H1 (cell line): ENCODE results near the gene ERCC6L. TPM values are rescaled to one million over a fixed set of nuclear protein-coding genes. Genes with fewer than 3 reads are reported as not detected.

Experiments
- BCL11A ChIP-seq, 2 experiments: IDR thresholded peaks; one replicate each; pipeline ENCODE4 v1.6.1; 2011; ENCODE audit warnings: low read depth in 2 of 2, low read length in 2 of 2, mild to moderate bottlenecking in 2 of 2
- CBX8 ChIP-seq: fragments of 300-800, 300-1000 bp; sonication (generic); IDR thresholded peaks from 2 replicates; pipeline ENCODE4 v1.7.1; 2016; ENCODE audit warnings: low read depth, low read length, borderline replicate concordance
- HDAC2 ChIP-seq, 2 experiments: fragments of 300-600 bp in 1 of 2; sonication (generic) in 1 of 2; IDR thresholded peaks; 2 replicates each; pipeline ENCODE4 v1.6.1; 2011 to 2012; ENCODE audit warnings: low read depth in 2 of 2, low read length in 2 of 2, mild to moderate bottlenecking in 2 of 2, moderate library complexity in 2 of 2, borderline replicate concordance in 1 of 2, inconsistent platforms in 1 of 2
- TAF1 ChIP-seq: IDR thresholded peaks from 2 replicates; pipeline ENCODE4 v1.6.1; 2011; ENCODE audit warnings: mild to moderate bottlenecking, low read depth, low read length
- polyA plus RNA-seq, 7 experiments: library from polyadenylated mRNA; depleted of rRNA in 3 of 7; stranded (reverse) in 5 of 7; unstranded in 2 of 7; fragments of >200 nt in 5 of 7; fragments of 200-250 nt in 2 of 7; gene quantifications; 1 replicate in 5 of 7; 2 replicates in 1 of 7; 4 replicates in 1 of 7; pipeline versions ENCODE4 v1.2.1 to v1.2.3, GENCODE V29; 2011 to 2013; ENCODE audit warnings: missing spikeins in 2 of 7, mixed read lengths in 2 of 7
- total RNA-seq: library from RNA; stranded (reverse); fragmentation: NEBNext Ultra II Directional; extraction: Animal tissue kit (Norgen Biotek cat#: 25700); gene quantifications from 2 replicates; pipeline ENCODE4 v1.2.1, GENCODE V29; 2021

ERCC6L gene
- total and polyA plus RNA-seq, 2 of the 8 experiments (the other 6 are each of a cell fraction or from before 2014, with no cell fraction given): 4.0 to 23.9 TPM

DNA sequence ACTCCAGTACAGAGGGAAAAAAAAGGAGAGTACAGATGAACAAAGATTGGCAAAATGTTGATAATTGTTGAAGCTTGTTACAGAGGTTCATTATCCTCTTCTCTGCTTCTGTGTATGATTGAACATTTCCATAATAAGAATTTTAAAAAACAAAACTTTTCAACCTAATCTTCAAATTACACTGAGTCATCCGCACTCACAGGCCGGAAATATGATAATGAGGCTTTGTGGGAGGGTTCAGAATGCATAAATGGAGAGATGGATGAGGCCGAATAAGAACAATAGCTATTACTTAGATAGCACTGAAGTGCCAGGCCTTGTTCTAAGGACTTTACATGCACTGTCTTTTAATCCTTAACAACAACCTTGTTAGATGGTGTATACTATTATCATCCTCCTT is 4.6 kb upstream of the ERCC6L start (continued):
- TF ChIP-seq HDAC2 (IDR thresholded peaks at IDR 0.05; ENCODE audit: borderline replicate concordance in 1 of 2, low read depth in 2 of 2, low read length in 2 of 2) (no peak), TAF1 (no peak), BCL11A (IDR thresholded peaks at IDR 0.05; ENCODE audit: low read depth in 2 of 2, low read length in 2 of 2) (no peak), CBX8 (no peak)
